WTC11 (cell line): ENCODE results near the gene WDR7. TPM values are rescaled to one million over a fixed set of nuclear protein-coding genes. Genes with fewer than 3 reads are reported as not detected.

Source experiments
- ATAC-seq: fragments of 200-7000 bp; cut with Tn5 transposase; 2 replicates; pipeline ENCODE4 v1.10.0; 2021; ENCODE audit warnings: mild to moderate bottlenecking, moderate library complexity
- CTCF ChIA-PET: fragments of 300-600 bp; sonication (Branson Sonifier 250); formaldehyde crosslinking; loops from one replicate; lab custom pipeline; 2021; ENCODE audit warnings: antibody characterized with exemption; lab: Charles Lee
- POLR2A ChIA-PET: fragments of 350-600 bp; sonication (Branson Sonifier 250); formaldehyde crosslinking; loops from one replicate; lab custom pipeline; 2021; ENCODE audit warnings: antibody characterized with exemption; lab: Charles Lee
- DNase-seq: peaks from one replicate; pipeline ENCODE4 v3.0.0; 2021; ENCODE audit warnings: low spot score
- H3K27ac Mint-ChIP-seq: 2 replicates; pipeline ENCODE4 v1.8.0; 2021; ENCODE audit warnings: mixed read lengths
- H3K27me3 Mint-ChIP-seq: 2 replicates; pipeline ENCODE4 v1.8.0; 2021; ENCODE audit warnings: low read depth, mild to moderate bottlenecking, moderate library complexity, mixed read lengths
- H3K36me3 Mint-ChIP-seq: 2 replicates; pipeline ENCODE4 v1.8.0; 2021; ENCODE audit warnings: mixed read lengths
- H3K4me1 Mint-ChIP-seq: 2 replicates; pipeline ENCODE4 v1.8.0; 2022; ENCODE audit warnings: mixed read lengths
- H3K4me3 Mint-ChIP-seq: 2 replicates; pipeline ENCODE4 v1.8.0; 2021; ENCODE audit warnings: mild to moderate bottlenecking, moderate library complexity, mixed read lengths
- H3K9me3 Mint-ChIP-seq: 2 replicates; pipeline ENCODE4 v1.8.0; 2021; ENCODE audit warnings: mixed read lengths
- AR ChIP-seq: fragments of 250-450 bp; sonication (Bioruptor Pico); IDR thresholded peaks from 2 replicates; pipeline ENCODE4 v1.9.0; 2021; ENCODE audit warnings: mild to moderate bottlenecking
- ELF4 ChIP-seq: sonication (generic); formaldehyde crosslinking; IDR thresholded peaks from 2 replicates; pipeline ENCODE4 v1.8.1; 2022; ENCODE audit warnings: low read depth, mild to moderate bottlenecking, moderate library complexity, missing genetic modification reagents
- EMX1 ChIP-seq: fragments of 250-450 bp; sonication (Bioruptor Pico); IDR thresholded peaks from 2 replicates; pipeline ENCODE4 v1.8.0; 2021; ENCODE audit warnings: mild to moderate bottlenecking
- FOXP1 ChIP-seq: sonication (generic); formaldehyde crosslinking; IDR thresholded peaks from 2 replicates; pipeline ENCODE4 v1.8.0; 2022; ENCODE audit warnings: missing genetic modification reagents, mild to moderate bottlenecking, moderate library complexity, borderline replicate concordance
- GABPB1 ChIP-seq: sonication (generic); formaldehyde crosslinking; IDR thresholded peaks from 2 replicates; pipeline ENCODE4 v1.8.1; 2023; ENCODE audit warnings: mild to moderate bottlenecking, missing genetic modification reagents
- HMGA2 ChIP-seq: fragments of 250-450 bp; sonication (Bioruptor Pico); IDR thresholded peaks from 2 replicates; pipeline ENCODE4 v1.4.0; 2021; ENCODE audit warnings: mild to moderate bottlenecking, moderate library complexity
- MAX ChIP-seq: sonication (generic); formaldehyde crosslinking; IDR thresholded peaks from 2 replicates; pipeline ENCODE4 v1.8.0; 2022; ENCODE audit warnings: mild to moderate bottlenecking, missing genetic modification reagents
- MYBL2 ChIP-seq: sonication (generic); formaldehyde crosslinking; IDR thresholded peaks from 2 replicates; pipeline ENCODE4 v1.8.1; 2023; ENCODE audit warnings: mild to moderate bottlenecking, moderate library complexity, missing genetic modification reagents
- NFATC4 ChIP-seq: fragments of 250-450 bp; sonication (Bioruptor Pico); IDR thresholded peaks from 2 replicates; pipeline ENCODE4 v1.9.0; 2021; ENCODE audit warnings: mild to moderate bottlenecking
- PREB ChIP-seq: sonication (generic); formaldehyde crosslinking; IDR thresholded peaks from 2 replicates; pipeline ENCODE4 v1.8.1; 2022; ENCODE audit warnings: mild to moderate bottlenecking, missing genetic modification reagents, moderate library complexity, borderline replicate concordance
- PRRX2 ChIP-seq: fragments of 250-450 bp; sonication (Bioruptor Pico); IDR thresholded peaks from 2 replicates; pipeline ENCODE4 v1.8.0; 2021; ENCODE audit warnings: mild to moderate bottlenecking
- RORB ChIP-seq: fragments of 250-450 bp; sonication (Bioruptor Pico); IDR thresholded peaks from 2 replicates; pipeline ENCODE4 v1.9.0; 2021; ENCODE audit warnings: mild to moderate bottlenecking
- STAT6 ChIP-seq: sonication (generic); formaldehyde crosslinking; conservative IDR thresholded peaks from 2 replicates; pipeline ENCODE4 v1.8.1; 2023; ENCODE audit warnings: mild to moderate bottlenecking, low read depth, missing genetic modification reagents, moderate library complexity
- ZBTB43 ChIP-seq: sonication (generic); formaldehyde crosslinking; IDR thresholded peaks from 2 replicates; pipeline ENCODE4 v1.8.1; 2023; ENCODE audit warnings: mild to moderate bottlenecking, missing genetic modification reagents
- ZNF232 ChIP-seq: sonication (generic); formaldehyde crosslinking; IDR thresholded peaks from 2 replicates; pipeline ENCODE4 v1.8.0; 2022; ENCODE audit warnings: mild to moderate bottlenecking, missing genetic modification reagents
- ZNF263 ChIP-seq: sonication (generic); formaldehyde crosslinking; IDR thresholded peaks from 2 replicates; pipeline ENCODE4 v1.8.1; 2022; ENCODE audit warnings: low read depth, mild to moderate bottlenecking, moderate library complexity, missing genetic modification reagents
- total RNA-seq: library from RNA; stranded (reverse); gene quantifications from 3 replicates; pipeline ENCODE4 v1.2.3, GENCODE V29; 2021
- TF ChIP-seq, protein P1 (sequence below): sonication (generic); formaldehyde crosslinking; IDR thresholded peaks from 2 replicates; pipeline ENCODE4 v1.8.1; 2022; ENCODE audit warnings: mild to moderate bottlenecking, moderate library complexity, missing genetic modification reagents
- TF ChIP-seq, protein P2 (sequence below): sonication (generic); formaldehyde crosslinking; IDR thresholded peaks from 2 replicates; pipeline ENCODE4 v1.8.0; 2022; ENCODE audit warnings: mild to moderate bottlenecking, missing genetic modification reagents
- TF ChIP-seq, protein P3 (sequence below): sonication (generic); formaldehyde crosslinking; IDR thresholded peaks from 2 replicates; pipeline ENCODE4 v1.8.0; 2022; ENCODE audit warnings: missing genetic modification reagents

The WDR7 gene
- total RNA-seq, 1 experiment from 2014 or later: 12.2 TPM

DNA sequence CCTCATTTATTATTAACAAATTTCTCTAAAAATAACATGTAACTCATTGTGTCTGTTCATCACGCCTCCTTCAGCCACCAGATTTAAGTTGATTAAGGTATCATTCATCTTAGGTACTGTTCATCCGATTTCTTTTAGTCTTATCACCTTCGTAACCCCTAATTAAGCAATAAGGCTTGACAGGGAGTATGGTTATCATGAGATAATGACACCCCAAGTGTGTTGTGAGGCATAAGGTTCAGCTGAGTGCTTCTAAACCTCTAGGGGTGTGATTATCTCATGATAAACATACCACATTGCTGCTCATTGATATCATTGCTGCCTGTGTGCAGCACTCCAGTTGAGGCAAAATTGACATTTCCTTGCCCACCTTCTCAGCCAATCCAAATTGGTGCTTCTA, 336.9 kb downstream of the WDR7 start:
- peaks cover 30% of the 10 kb centered on the region for H3K4me1 Mint-ChIP-seq
- CTCF ChIA-PET: no interaction called here
- H3K27me3 Mint-ChIP-seq: no peaks in the 10 kb centered on the region
- TF ChIP-seq, protein P1, sequence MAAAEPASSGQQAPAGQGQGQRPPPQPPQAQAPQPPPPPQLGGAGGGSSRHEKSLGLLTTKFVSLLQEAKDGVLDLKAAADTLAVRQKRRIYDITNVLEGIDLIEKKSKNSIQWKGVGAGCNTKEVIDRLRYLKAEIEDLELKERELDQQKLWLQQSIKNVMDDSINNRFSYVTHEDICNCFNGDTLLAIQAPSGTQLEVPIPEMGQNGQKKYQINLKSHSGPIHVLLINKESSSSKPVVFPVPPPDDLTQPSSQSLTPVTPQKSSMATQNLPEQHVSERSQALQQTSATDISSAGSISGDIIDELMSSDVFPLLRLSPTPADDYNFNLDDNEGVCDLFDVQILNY (CRISPR knock-in tag): no peak
- TF ChIP-seq, protein P2, sequence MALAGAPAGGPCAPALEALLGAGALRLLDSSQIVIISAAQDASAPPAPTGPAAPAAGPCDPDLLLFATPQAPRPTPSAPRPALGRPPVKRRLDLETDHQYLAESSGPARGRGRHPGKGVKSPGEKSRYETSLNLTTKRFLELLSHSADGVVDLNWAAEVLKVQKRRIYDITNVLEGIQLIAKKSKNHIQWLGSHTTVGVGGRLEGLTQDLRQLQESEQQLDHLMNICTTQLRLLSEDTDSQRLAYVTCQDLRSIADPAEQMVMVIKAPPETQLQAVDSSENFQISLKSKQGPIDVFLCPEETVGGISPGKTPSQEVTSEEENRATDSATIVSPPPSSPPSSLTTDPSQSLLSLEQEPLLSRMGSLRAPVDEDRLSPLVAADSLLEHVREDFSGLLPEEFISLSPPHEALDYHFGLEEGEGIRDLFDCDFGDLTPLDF (CRISPR knock-in tag): no peak
- TF ChIP-seq MYBL2: no peak
- no peak for TF ChIP-seq STAT6 (CRISPR knock-in tag)
- no peak overlapping the region for H3K27ac Mint-ChIP-seq
- no peak for DNase-seq
- no peak for ATAC-seq
- POLR2A ChIA-PET: no interaction called here
- no peak overlapping the region for H3K4me3 Mint-ChIP-seq
- H3K36me3 Mint-ChIP-seq: no peaks in the 10 kb centered on the region; the same call in 1 of the 2 replicates
- H3K9me3 Mint-ChIP-seq: peaks cover 5% of the 10 kb centered on the region

- Mint-ChIP-seq H3K27me3 (no peaks in the 10 kb centered on the region), H3K4me1 (peaks cover 28% of the 10 kb centered on the region), H3K9me3 (peaks cover 5% of the 10 kb centered on the region), H3K4me3 (no peak overlapping the region), H3K27ac (no peak overlapping the region), H3K36me3 (no peaks in the 10 kb centered on the region; the same call in 1 of the 2 replicates)
- ChIA-PET POLR2A (no interaction called here), CTCF (interaction anchor here (0.7 kb wide), 1 partner anchor 281 kb away, joined by 5 read pairs; no protein-coding TSS in a partner anchor)
- no peak for ATAC-seq
- TF ChIP-seq ZNF232 (no peak), HMGA2 (CRISPR knock-in tag) (no peak), MAX (no peak), PRRX2 (CRISPR knock-in tag) (no peak), AR (no peak), PREB (CRISPR knock-in tag) (no peak)
- DNase-seq: no peak
Observed at GRCh38 chr18:56990678-56991077, 339.5 kb downstream of the WDR7 start.

GRCh38 chr18:56992777-56993176, 341.6 kb downstream of the WDR7 start:
- Mint-ChIP-seq H3K27me3 (no peaks in the 10 kb centered on the region), H3K27ac (no peak overlapping the region), H3K9me3 (peaks cover 5% of the 10 kb centered on the region), H3K4me1 (peaks cover 9% of the 10 kb centered on the region), H3K36me3 (no peaks in the 10 kb centered on the region; the same call in 1 of the 2 replicates), H3K4me3 (no peak overlapping the region)
- no peak for ATAC-seq
- POLR2A ChIA-PET: no interaction called here
- CTCF ChIA-PET: interaction anchor here (0.6 to 1.4 kb wide), 2 partner anchors 74 to 362 kb away, joined by 3 read pairs; no protein-coding TSS in a partner anchor
- DNase-seq: no peak
- TF ChIP-seq, protein P3, sequence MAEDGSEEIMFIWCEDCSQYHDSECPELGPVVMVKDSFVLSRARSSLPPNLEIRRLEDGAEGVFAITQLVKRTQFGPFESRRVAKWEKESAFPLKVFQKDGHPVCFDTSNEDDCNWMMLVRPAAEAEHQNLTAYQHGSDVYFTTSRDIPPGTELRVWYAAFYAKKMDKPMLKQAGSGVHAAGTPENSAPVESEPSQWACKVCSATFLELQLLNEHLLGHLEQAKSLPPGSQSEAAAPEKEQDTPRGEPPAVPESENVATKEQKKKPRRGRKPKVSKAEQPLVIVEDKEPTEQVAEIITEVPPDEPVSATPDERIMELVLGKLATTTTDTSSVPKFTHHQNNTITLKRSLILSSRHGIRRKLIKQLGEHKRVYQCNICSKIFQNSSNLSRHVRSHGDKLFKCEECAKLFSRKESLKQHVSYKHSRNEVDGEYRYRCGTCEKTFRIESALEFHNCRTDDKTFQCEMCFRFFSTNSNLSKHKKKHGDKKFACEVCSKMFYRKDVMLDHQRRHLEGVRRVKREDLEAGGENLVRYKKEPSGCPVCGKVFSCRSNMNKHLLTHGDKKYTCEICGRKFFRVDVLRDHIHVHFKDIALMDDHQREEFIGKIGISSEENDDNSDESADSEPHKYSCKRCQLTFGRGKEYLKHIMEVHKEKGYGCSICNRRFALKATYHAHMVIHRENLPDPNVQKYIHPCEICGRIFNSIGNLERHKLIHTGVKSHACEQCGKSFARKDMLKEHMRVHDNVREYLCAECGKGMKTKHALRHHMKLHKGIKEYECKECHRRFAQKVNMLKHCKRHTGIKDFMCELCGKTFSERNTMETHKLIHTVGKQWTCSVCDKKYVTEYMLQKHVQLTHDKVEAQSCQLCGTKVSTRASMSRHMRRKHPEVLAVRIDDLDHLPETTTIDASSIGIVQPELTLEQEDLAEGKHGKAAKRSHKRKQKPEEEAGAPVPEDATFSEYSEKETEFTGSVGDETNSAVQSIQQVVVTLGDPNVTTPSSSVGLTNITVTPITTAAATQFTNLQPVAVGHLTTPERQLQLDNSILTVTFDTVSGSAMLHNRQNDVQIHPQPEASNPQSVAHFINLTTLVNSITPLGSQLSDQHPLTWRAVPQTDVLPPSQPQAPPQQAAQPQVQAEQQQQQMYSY (CRISPR knock-in tag): no peak
- TF ChIP-seq ZBTB43 (CRISPR knock-in tag) (no peak), ZNF263 (CRISPR knock-in tag) (no peak), NFATC4 (no peak), RORB (CRISPR knock-in tag) (no peak), FOXP1 (no peak), PRRX2 (CRISPR knock-in tag) (no peak), ELF4 (CRISPR knock-in tag) (no peak), GABPB1 (CRISPR knock-in tag) (no peak), EMX1 (CRISPR knock-in tag) (no peak)
